ENCODE results near the gene GIGYF1. TPM values are rescaled to one million over a fixed set of nuclear protein-coding genes. Genes with fewer than 3 reads are reported as not detected.

Gene GIGYF1
- total RNA-seq, 1 experiment from 2014 or later, result 47.4 TPM

DNA sequence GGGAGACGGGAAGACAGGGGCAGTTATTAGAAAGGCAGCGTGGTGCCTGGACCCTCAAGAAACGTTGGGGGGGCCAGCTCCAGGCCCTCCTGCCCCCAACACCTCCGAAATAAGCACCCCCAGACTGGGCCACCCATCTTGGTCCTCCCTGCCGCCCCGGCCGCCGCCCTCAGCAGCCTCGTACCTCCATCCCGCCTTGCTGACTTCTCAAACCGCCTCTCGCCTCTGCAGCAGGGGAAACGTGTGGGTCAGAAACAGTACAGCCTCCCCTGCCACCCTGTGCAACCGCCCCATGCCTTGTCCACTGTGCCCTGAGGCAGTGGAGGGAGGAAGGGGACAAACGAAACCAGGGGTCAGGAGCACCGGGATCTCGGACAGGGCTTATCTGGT is 7.2 kb downstream of the GIGYF1 start:
- Histone ChIP-seq H3K36me3 (ENCODE audit: insufficient read depth, low read length, poor library complexity, severe bottlenecking) (peaks cover 84% of the 10 kb centered on the region), H3K4me1 (ENCODE audit: insufficient read depth, low read length, poor library complexity, severe bottlenecking) (peaks cover 7% of the 10 kb centered on the region), H3K9me3 (ENCODE audit: low read depth, low read length, poor library complexity, severe bottlenecking) (no peaks in the 10 kb centered on the region), H3K27ac (ENCODE audit: low read depth, low read length, poor library complexity, severe bottlenecking) (no peak overlapping the region), H3K4me3 (ENCODE audit: low read depth, low read length, poor library complexity, severe bottlenecking) (no peak overlapping the region), H3K27me3 (replicated peaks; ENCODE audit: insufficient read depth, low read depth, low read length, poor library complexity) (no peaks in the 10 kb centered on the region)
- DNase-seq (ENCODE audit: low spot score), result no peak
- no TSS peak for BruUV-seq (replicated peaks)
- CTCF ChIA-PET, result no interaction called here
- POLR2A ChIA-PET (ENCODE audit: low non-redundant PET), result no interaction called here
- intact Hi-C loops (cut with micrococcal nuclease; ENCODE audit: unreplicated experiment), result no loop called here
- no peak for TF ChIP-seq EZH2 (IDR thresholded peaks at IDR 0.05; ENCODE audit: borderline replicate concordance, low read depth, low read length, poor library complexity, severe bottlenecking)
- TF ChIP-seq, protein P1, sequence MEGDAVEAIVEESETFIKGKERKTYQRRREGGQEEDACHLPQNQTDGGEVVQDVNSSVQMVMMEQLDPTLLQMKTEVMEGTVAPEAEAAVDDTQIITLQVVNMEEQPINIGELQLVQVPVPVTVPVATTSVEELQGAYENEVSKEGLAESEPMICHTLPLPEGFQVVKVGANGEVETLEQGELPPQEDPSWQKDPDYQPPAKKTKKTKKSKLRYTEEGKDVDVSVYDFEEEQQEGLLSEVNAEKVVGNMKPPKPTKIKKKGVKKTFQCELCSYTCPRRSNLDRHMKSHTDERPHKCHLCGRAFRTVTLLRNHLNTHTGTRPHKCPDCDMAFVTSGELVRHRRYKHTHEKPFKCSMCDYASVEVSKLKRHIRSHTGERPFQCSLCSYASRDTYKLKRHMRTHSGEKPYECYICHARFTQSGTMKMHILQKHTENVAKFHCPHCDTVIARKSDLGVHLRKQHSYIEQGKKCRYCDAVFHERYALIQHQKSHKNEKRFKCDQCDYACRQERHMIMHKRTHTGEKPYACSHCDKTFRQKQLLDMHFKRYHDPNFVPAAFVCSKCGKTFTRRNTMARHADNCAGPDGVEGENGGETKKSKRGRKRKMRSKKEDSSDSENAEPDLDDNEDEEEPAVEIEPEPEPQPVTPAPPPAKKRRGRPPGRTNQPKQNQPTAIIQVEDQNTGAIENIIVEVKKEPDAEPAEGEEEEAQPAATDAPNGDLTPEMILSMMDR (conservative IDR thresholded peaks at IDR 0.05; ENCODE audit: low read depth, low read length), result no peak

DNA sequence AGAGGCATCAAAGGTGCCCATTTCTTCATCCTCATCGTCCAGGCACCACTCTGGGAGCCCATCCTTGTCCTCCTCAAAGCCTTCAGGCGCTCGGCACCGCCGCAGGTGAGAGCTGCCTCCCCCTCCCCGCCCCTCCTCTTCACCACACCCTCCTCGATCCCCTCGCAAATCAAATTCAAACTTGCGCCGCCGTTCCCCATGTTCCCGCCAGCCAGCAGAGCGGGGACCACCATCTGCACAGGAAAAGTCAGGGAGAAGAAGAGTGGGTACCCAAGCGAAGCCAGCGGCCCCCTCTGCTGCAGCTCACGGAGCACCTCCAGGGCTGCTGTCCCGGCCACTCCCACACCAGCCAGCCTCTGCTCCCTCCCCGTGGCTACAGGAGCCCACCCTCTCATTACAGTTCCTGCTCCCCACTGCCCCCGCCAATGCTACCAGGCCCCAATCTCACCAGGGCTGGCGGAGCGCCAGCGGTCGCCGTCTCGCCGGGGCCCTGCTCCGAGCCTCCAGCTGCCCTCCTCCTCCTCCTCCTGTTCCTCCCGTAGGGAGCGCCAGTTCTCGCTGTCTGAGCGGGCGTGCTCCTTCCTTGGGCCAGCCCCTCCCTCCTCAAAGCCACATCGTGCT is 7.7 kb downstream of the GIGYF1 start:
- peaks cover 89% of the 10 kb centered on the region for H3K36me3 ChIP-seq (ENCODE audit: insufficient read depth, low read length, poor library complexity, severe bottlenecking)
- ChIA-PET POLR2A (ENCODE audit: low non-redundant PET) (no interaction called here), CTCF (no interaction called here)
- no peak overlapping the region for H3K4me3 ChIP-seq (ENCODE audit: low read depth, low read length, poor library complexity, severe bottlenecking)
- BruUV-seq (replicated peaks), result no TSS peak
- intact Hi-C loops (cut with micrococcal nuclease; ENCODE audit: unreplicated experiment), result no loop called here
- no peaks in the 10 kb centered on the region for H3K9me3 ChIP-seq (ENCODE audit: low read depth, low read length, poor library complexity, severe bottlenecking)
- H3K27me3 ChIP-seq (replicated peaks; ENCODE audit: insufficient read depth, low read depth, low read length, poor library complexity), result no peaks in the 10 kb centered on the region
- no peak overlapping the region for H3K27ac ChIP-seq (ENCODE audit: low read depth, low read length, poor library complexity, severe bottlenecking)
- TF ChIP-seq, protein P1 (conservative IDR thresholded peaks at IDR 0.05; ENCODE audit: low read depth, low read length), result no peak
- no peak for TF ChIP-seq EZH2 (IDR thresholded peaks at IDR 0.05; ENCODE audit: borderline replicate concordance, low read depth, low read length, poor library complexity, severe bottlenecking)
- peaks cover 3% of the 10 kb centered on the region for H3K4me1 ChIP-seq (ENCODE audit: insufficient read depth, low read length, poor library complexity, severe bottlenecking)
- DNase-seq (ENCODE audit: low spot score), result no peak

DNA sequence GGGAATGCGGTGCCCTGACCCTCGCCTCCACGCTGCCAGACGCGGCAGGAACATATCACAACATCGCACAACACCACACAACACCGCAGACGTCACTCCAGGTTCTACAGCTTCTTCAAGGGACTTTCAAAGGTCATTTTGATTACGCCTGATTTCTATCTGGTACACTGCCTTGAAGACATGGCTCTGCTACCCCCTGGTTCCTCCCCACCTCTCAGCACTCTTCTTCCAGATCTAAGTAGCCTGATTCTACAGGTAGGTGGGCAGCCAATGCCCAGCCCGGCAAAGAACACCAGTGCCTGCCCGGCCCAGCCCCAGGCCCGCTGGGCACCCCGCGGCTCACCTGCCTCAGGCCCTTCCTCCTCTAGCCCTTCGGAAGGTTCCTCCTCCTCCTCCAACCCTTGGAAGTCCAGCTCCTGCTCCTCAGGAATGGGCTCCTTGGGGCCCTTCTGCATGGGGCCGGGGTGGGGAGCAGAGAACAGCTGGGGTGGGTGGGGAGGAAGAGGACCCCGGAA is 8.4 kb downstream of the GIGYF1 start:
- intact Hi-C loops (cut with micrococcal nuclease; ENCODE audit: unreplicated experiment), result no loop called here
- TF ChIP-seq, protein P1 (conservative IDR thresholded peaks at IDR 0.05; ENCODE audit: low read depth, low read length), result no peak
- TF ChIP-seq EZH2 (IDR thresholded peaks at IDR 0.05; ENCODE audit: borderline replicate concordance, low read depth, low read length, poor library complexity, severe bottlenecking), result no peak
- Histone ChIP-seq H3K27ac (ENCODE audit: low read depth, low read length, poor library complexity, severe bottlenecking) (no peak overlapping the region), H3K4me1 (ENCODE audit: insufficient read depth, low read length, poor library complexity, severe bottlenecking) (peaks cover 5% of the 10 kb centered on the region), H3K4me3 (ENCODE audit: low read depth, low read length, poor library complexity, severe bottlenecking) (no peak overlapping the region), H3K9me3 (ENCODE audit: low read depth, low read length, poor library complexity, severe bottlenecking) (no peaks in the 10 kb centered on the region), H3K36me3 (ENCODE audit: insufficient read depth, low read length, poor library complexity, severe bottlenecking) (peaks cover 90% of the 10 kb centered on the region), H3K27me3 (replicated peaks; ENCODE audit: insufficient read depth, low read depth, low read length, poor library complexity) (no peaks in the 10 kb centered on the region)
- ChIA-PET CTCF (no interaction called here), POLR2A (ENCODE audit: low non-redundant PET) (no interaction called here)
- DNase-seq (ENCODE audit: low spot score), result no peak
- BruUV-seq (replicated peaks), result no TSS peak
